Endothelial cell of umbilical vein (primary cell): ENCODE measurements around the gene ZNF488. TPM values are rescaled to one million over a fixed set of nuclear protein-coding genes. Genes with fewer than 3 reads are reported as not detected.

ENCODE experiments used
- BruUV-seq: library from RNA; stranded (reverse); fragments of 400-500 nt; replicated peaks from 2 replicates; lab custom pipeline; 2021; lab: Mats Ljungman, UMichigan
- CTCF ChIA-PET: fragments of 300-600, 350-600 bp; sonication (Branson Sonifier 250); formaldehyde crosslinking; loops from one replicate; lab custom pipeline; 2021; ENCODE audit warnings: antibody characterized with exemption, inconsistent platforms; lab: Charles Lee
- POLR2A ChIA-PET: fragments of 300-600, 350-600 bp; sonication (Branson Sonifier 250); formaldehyde crosslinking; loops from one replicate; lab custom pipeline; 2021; ENCODE audit warnings: antibody characterized with exemption, inconsistent platforms; lab: Charles Lee
- DNase-seq: peaks from one replicate; pipeline ENCODE4 v3.0.0-alpha.2; 2011; ENCODE audit warnings: low read depth, low spot score
- FAIRE-seq: peaks from 2 replicates; lab custom pipeline; 2011; peaks lifted over from hg19 to GRCh38; lab: Jason Lieb, UNC
- H2AFZ ChIP-seq: 2 replicates; pipeline ENCODE4 v1.6.0; 2012; ENCODE audit warnings: low read depth, low read length, control low read depth, inconsistent platforms
- H3K27ac ChIP-seq: 2 replicates; pipeline ENCODE4 v1.5.1; 2011; ENCODE audit warnings: low read depth, mild to moderate bottlenecking, control low read depth, low read length, moderate library complexity; ENCODE audit not compliant: insufficient read depth
- H3K27me3 ChIP-seq, 2 experiments: 2 replicates each; pipeline versions ENCODE4 v1.6.0 to v1.6.1; 2011; ENCODE audit warnings: low read length in 2 of 2, mixed read lengths in 1 of 2; ENCODE audit not compliant: control insufficient read depth in 2 of 2, insufficient read depth in 2 of 2
- H3K36me3 ChIP-seq, 2 experiments: 2 replicates in 1 of 2; 3 replicates in 1 of 2; pipeline ENCODE4 v1.5.1; 2011; ENCODE audit warnings: low read length in 2 of 2, mild to moderate bottlenecking in 1 of 2, moderate library complexity in 1 of 2; ENCODE audit not compliant: control insufficient read depth in 2 of 2, insufficient read depth in 2 of 2; ENCODE audit errors: extremely low read depth in 1 of 2
- H3K4me1 ChIP-seq: 3 replicates; pipeline ENCODE4 v1.5.1; 2011; ENCODE audit warnings: mild to moderate bottlenecking, low read length; ENCODE audit not compliant: control insufficient read depth, insufficient read depth; ENCODE audit errors: extremely low read depth
- H3K4me2 ChIP-seq: 2 replicates; pipeline ENCODE4 v1.6.1; 2011; ENCODE audit warnings: low read length, control low read depth, mixed read lengths; ENCODE audit not compliant: insufficient read depth
- H3K4me3 ChIP-seq, 3 experiments: fragments of 200-600 bp in 1 of 3; sonication (generic), shearing (Covaris generic) in 1 of 3; replicated peaks in 1 of 3; 2 replicates each; pipeline ENCODE4 v1.5.1; 2011 to 2016; ENCODE audit warnings: control low read depth in 3 of 3, low read length in 3 of 3, mild to moderate bottlenecking in 2 of 3, inconsistent platforms in 1 of 3, low read depth in 1 of 3, moderate library complexity in 1 of 3; ENCODE audit not compliant: insufficient read depth in 1 of 3
- H3K79me2 ChIP-seq: 2 replicates; pipeline ENCODE4 v1.6.0; 2012; ENCODE audit warnings: low read length, inconsistent platforms; ENCODE audit not compliant: control insufficient read depth, insufficient read depth
- H3K9ac ChIP-seq: replicated peaks from 2 replicates; pipeline ENCODE3; 2011; ENCODE audit warnings: low read length, control low read depth; ENCODE audit not compliant: insufficient read depth; ENCODE audit errors: extremely low read depth
- H3K9me1 ChIP-seq: replicated peaks from 3 replicates; pipeline ENCODE4 v1.6.0; 2011; ENCODE audit warnings: mild to moderate bottlenecking, low read length; ENCODE audit not compliant: control insufficient read depth, insufficient read depth; ENCODE audit errors: extremely low read depth
- H3K9me3 ChIP-seq: replicated peaks from 2 replicates; pipeline ENCODE4 v1.5.1; 2012; ENCODE audit warnings: low read length, inconsistent platforms; ENCODE audit not compliant: control insufficient read depth, insufficient read depth
- H4K20me1 ChIP-seq: replicated peaks from 2 replicates; pipeline ENCODE3; 2011; ENCODE audit warnings: mild to moderate bottlenecking, low read length; ENCODE audit not compliant: control insufficient read depth, insufficient read depth; ENCODE audit errors: extremely low read depth
- EZH2 ChIP-seq: IDR thresholded peaks from 2 replicates; pipeline ENCODE4 v1.6.1; 2012; ENCODE audit warnings: borderline replicate concordance, low read depth, mild to moderate bottlenecking, moderate library complexity, low read length, inconsistent platforms; ENCODE audit not compliant: severe bottlenecking
- FOS ChIP-seq: IDR thresholded peaks from 2 replicates; pipeline ENCODE4 v1.6.1; 2011; ENCODE audit warnings: mild to moderate bottlenecking, low read length, moderate library complexity, borderline replicate concordance; ENCODE audit not compliant: insufficient read depth
- GATA2 ChIP-seq: IDR thresholded peaks from 2 replicates; pipeline ENCODE4 v1.7.0; 2011; ENCODE audit warnings: low read depth, mild to moderate bottlenecking, moderate library complexity, mixed read lengths, low read length; ENCODE audit not compliant: insufficient read length, insufficient read depth
- JUN ChIP-seq: IDR thresholded peaks from 2 replicates; pipeline ENCODE4 v1.6.1; 2011; ENCODE audit warnings: borderline replicate concordance, low read depth; ENCODE audit not compliant: insufficient read length, insufficient read depth
- MAX ChIP-seq: IDR thresholded peaks from 2 replicates; pipeline ENCODE4 v1.6.1; 2011; ENCODE audit not compliant: insufficient read depth, insufficient read length
- MYC ChIP-seq: IDR thresholded peaks from one replicate; pipeline ENCODE4 v1.6.1; 2011; ENCODE audit warnings: mild to moderate bottlenecking, low read depth, low read length
- POLR2A ChIP-seq: IDR thresholded peaks from 2 replicates; pipeline ENCODE4 v1.6.1; 2012; ENCODE audit warnings: low read depth, mild to moderate bottlenecking, control low read depth, low read length
- POLR2AphosphoS5 ChIP-seq: IDR thresholded peaks from 2 replicates; pipeline ENCODE4 v1.6.1; 2012; ENCODE audit warnings: low read depth, mild to moderate bottlenecking, control low read depth, low read length, moderate library complexity; ENCODE audit not compliant: insufficient read depth
- dilution Hi-C: fragments of 300-500 bp; cut with MboI; formaldehyde crosslinking; loops from one replicate; pipeline ENCODE4 v1.15.0; 2019; ENCODE audit warnings: low sequenced_read_pairs; ENCODE audit not compliant: extremely low pct_ligation_motif_present
- intact Hi-C: fragments of 100-400 bp; cut with micrococcal nuclease; formaldehyde crosslinking; loops from one replicate; pipeline ENCODE4 v1.10.0; 2022
- polyA plus RNA-seq, 4 experiments: library from polyadenylated mRNA; depleted of rRNA in 3 of 4; stranded (reverse) in 3 of 4; unstranded in 1 of 4; fragments of >200 nt; gene quantifications; 2 replicates each; pipeline versions ENCODE4 v1.2.1 to v1.2.3, GENCODE V29; 2011 to 2012; ENCODE audit warnings: missing spikeins in 1 of 4
- total RNA-seq: library from RNA; stranded (reverse); gene quantifications from 2 replicates; pipeline ENCODE4 v1.2.3, GENCODE V29; 2021
- TF ChIP-seq, protein P1 (sequence below), 2 donors: IDR thresholded peaks; 1 replicate in 1 of 2; 2 replicates in 1 of 2; pipeline ENCODE4 v1.5.1; 2011; ENCODE audit warnings: low read length in 2 of 2, mild to moderate bottlenecking in 2 of 2, moderate library complexity in 2 of 2, control low read depth in 1 of 2, inconsistent platforms in 1 of 2, low read depth in 1 of 2; ENCODE audit not compliant: insufficient read depth in 1 of 2; ENCODE audit errors: extremely low read depth in 1 of 2

The ZNF488 gene
- total and polyA plus RNA-seq, 2 donors (not counting 3 experiments of a cell fraction or from before 2014, with no cell fraction given) = 0.21 to 0.38 TPM

GRCh38 chr10:47317251-47317650 lies 66.8 kb downstream of the ZNF488 start:
- intact Hi-C loops = loop anchor here (1.0 kb wide), 1 partner anchor 21 kb away; no protein-coding TSS in a partner anchor
- H3K79me2 ChIP-seq = no peaks in the 10 kb centered on the region
- no peaks in the 10 kb centered on the region for H3K9me1 ChIP-seq
- no peak overlapping the region for H2AFZ ChIP-seq
- POLR2A ChIA-PET = no interaction called here
- H4K20me1 ChIP-seq = no peaks in the 10 kb centered on the region
- TF ChIP-seq, protein P1, sequence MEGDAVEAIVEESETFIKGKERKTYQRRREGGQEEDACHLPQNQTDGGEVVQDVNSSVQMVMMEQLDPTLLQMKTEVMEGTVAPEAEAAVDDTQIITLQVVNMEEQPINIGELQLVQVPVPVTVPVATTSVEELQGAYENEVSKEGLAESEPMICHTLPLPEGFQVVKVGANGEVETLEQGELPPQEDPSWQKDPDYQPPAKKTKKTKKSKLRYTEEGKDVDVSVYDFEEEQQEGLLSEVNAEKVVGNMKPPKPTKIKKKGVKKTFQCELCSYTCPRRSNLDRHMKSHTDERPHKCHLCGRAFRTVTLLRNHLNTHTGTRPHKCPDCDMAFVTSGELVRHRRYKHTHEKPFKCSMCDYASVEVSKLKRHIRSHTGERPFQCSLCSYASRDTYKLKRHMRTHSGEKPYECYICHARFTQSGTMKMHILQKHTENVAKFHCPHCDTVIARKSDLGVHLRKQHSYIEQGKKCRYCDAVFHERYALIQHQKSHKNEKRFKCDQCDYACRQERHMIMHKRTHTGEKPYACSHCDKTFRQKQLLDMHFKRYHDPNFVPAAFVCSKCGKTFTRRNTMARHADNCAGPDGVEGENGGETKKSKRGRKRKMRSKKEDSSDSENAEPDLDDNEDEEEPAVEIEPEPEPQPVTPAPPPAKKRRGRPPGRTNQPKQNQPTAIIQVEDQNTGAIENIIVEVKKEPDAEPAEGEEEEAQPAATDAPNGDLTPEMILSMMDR (IDR thresholded peaks at IDR 0.05; ENCODE audit: extremely low read depth in 1 of 2, insufficient read depth in 1 of 2, low read depth in 1 of 2, low read length in 2 of 2) = no peak
- TF ChIP-seq MYC (no peak), FOS (no peak), JUN (no peak), POLR2AphosphoS5 (no peak), GATA2 (no peak), MAX (no peak), EZH2 (no peak), POLR2A (no peak)
- CTCF ChIA-PET = no interaction called here
- DNase-seq (no peak), FAIRE-seq (no peak)
- no peaks in the 10 kb centered on the region for H3K9me3 ChIP-seq
- H3K27ac ChIP-seq = no peak overlapping the region
- no peak overlapping the region for H3K9ac ChIP-seq
- no peaks in the 10 kb centered on the region for H3K36me3 ChIP-seq
- BruUV-seq = no TSS peak
- H3K27me3 ChIP-seq = no peaks in the 10 kb centered on the region
- no peak overlapping the region for H3K4me2 ChIP-seq
- dilution Hi-C loops = no loop called here
- no peak overlapping the region for H3K4me3 ChIP-seq
- H3K4me1 ChIP-seq = no peaks in the 10 kb centered on the region
